H9 (cell line): ENCODE data around the gene F13A1. TPM values are rescaled to one million over a fixed set of nuclear protein-coding genes. Genes with fewer than 3 reads are reported as not detected.

Source experiments
- DNase-seq: peaks from one replicate; pipeline ENCODE4 v3.0.0-alpha.2; 2017
- H2AFZ ChIP-seq: one replicate; pipeline ENCODE4 v1.6.1; 2013; ENCODE audit warnings: mild to moderate bottlenecking, low read length, control low read depth, moderate library complexity
- H2AK5ac ChIP-seq: 2 replicates; pipeline ENCODE4 v1.6.1; 2013; ENCODE audit warnings: low read length, control low read depth, mixed read lengths; ENCODE audit not compliant: insufficient read length
- H2BK120ac ChIP-seq: one replicate; pipeline ENCODE4 v1.6.1; 2013; ENCODE audit warnings: low read depth, mild to moderate bottlenecking, low read length, control low read depth, inconsistent platforms; ENCODE audit not compliant: poor library complexity, severe bottlenecking
- H2BK12ac ChIP-seq: 2 replicates; pipeline ENCODE4 v1.6.1; 2013; ENCODE audit warnings: low read length, control low read depth, mixed read lengths, low read depth; ENCODE audit not compliant: insufficient read length
- H2BK15ac ChIP-seq: 2 replicates; pipeline ENCODE4 v1.6.1; 2013; ENCODE audit warnings: low read depth, low read length, control low read depth
- H2BK20ac ChIP-seq: one replicate; pipeline ENCODE4 v1.6.1; 2013; ENCODE audit warnings: low read depth, mild to moderate bottlenecking, low read length, control low read depth, inconsistent platforms; ENCODE audit not compliant: poor library complexity, severe bottlenecking
- H2BK5ac ChIP-seq: 2 replicates; pipeline ENCODE4 v1.6.1; 2013; ENCODE audit warnings: low read length, control low read depth, mixed read lengths; ENCODE audit not compliant: insufficient read length
- H3K14ac ChIP-seq: 2 replicates; pipeline ENCODE4 v1.6.1; 2013; ENCODE audit warnings: low read length, control low read depth; ENCODE audit not compliant: insufficient read depth
- H3K18ac ChIP-seq: 2 replicates; pipeline ENCODE4 v1.6.1; 2013; ENCODE audit warnings: low read depth, mild to moderate bottlenecking, mixed read lengths, low read length, control low read depth; ENCODE audit not compliant: insufficient read length
- H3K23ac ChIP-seq: 2 replicates; pipeline ENCODE4 v1.6.1; 2013; ENCODE audit warnings: low read length, control low read depth, mixed read lengths, low read depth; ENCODE audit not compliant: insufficient read length
- H3K23me2 ChIP-seq: 2 replicates; pipeline ENCODE4 v1.6.1; 2013; ENCODE audit warnings: low read depth, mild to moderate bottlenecking, mixed read lengths, low read length, control low read depth; ENCODE audit not compliant: insufficient read length, poor library complexity, severe bottlenecking
- H3K27ac ChIP-seq: 2 replicates; pipeline ENCODE4 v1.5.1; 2013; ENCODE audit warnings: low read length, control low read depth, mixed read lengths, low read depth; ENCODE audit not compliant: insufficient read length
- H3K27me3 ChIP-seq: 2 replicates; pipeline ENCODE4 v1.6.1; 2013; ENCODE audit warnings: low read length, control low read depth, inconsistent platforms; ENCODE audit not compliant: insufficient read depth
- H3K4ac ChIP-seq: 2 replicates; pipeline ENCODE4 v1.6.1; 2013; ENCODE audit warnings: low read depth, mild to moderate bottlenecking, control low read depth, inconsistent platforms, low read length, moderate library complexity
- H3K4me1 ChIP-seq: 2 replicates; pipeline ENCODE4 v1.6.1; 2013; ENCODE audit warnings: low read length, control low read depth, inconsistent platforms; ENCODE audit not compliant: insufficient read depth
- H3K4me2 ChIP-seq: 2 replicates; pipeline ENCODE4 v1.6.1; 2013; ENCODE audit warnings: low read length, control low read depth, mixed read lengths; ENCODE audit not compliant: insufficient read length, insufficient read depth
- H3K56ac ChIP-seq: 2 replicates; pipeline ENCODE4 v1.6.1; 2013; ENCODE audit warnings: low read depth, mild to moderate bottlenecking, mixed read lengths, low read length, control low read depth; ENCODE audit not compliant: insufficient read length
- H3K79me1 ChIP-seq: 2 replicates; pipeline ENCODE4 v1.6.1; 2013; ENCODE audit warnings: low read depth, mild to moderate bottlenecking, moderate library complexity, low read length, control low read depth, inconsistent platforms; ENCODE audit not compliant: insufficient read depth, poor library complexity, severe bottlenecking
- H3K79me2 ChIP-seq: 2 replicates; pipeline ENCODE4 v1.6.1; 2013; ENCODE audit warnings: low read length, control low read depth, inconsistent platforms; ENCODE audit not compliant: insufficient read depth
- H3K9ac ChIP-seq: 2 replicates; pipeline ENCODE4 v1.6.1; 2013; ENCODE audit warnings: low read length, control low read depth, mixed read lengths; ENCODE audit not compliant: insufficient read length; ENCODE audit errors: extremely low read depth
- H3K9me3 ChIP-seq: one replicate; pipeline ENCODE4 v1.6.1; 2013; ENCODE audit warnings: low read depth, low read length, inconsistent platforms; ENCODE audit not compliant: control insufficient read depth
- H3T11ph ChIP-seq: one replicate; pipeline ENCODE4 v1.6.1; 2013; ENCODE audit warnings: mild to moderate bottlenecking, low read length, control low read depth, inconsistent platforms
- H4K20me1 ChIP-seq: one replicate; pipeline ENCODE4 v1.6.1; 2013; ENCODE audit not compliant: control insufficient read depth, insufficient read length, insufficient read depth
- H4K5ac ChIP-seq: 2 replicates; pipeline ENCODE4 v1.6.1; 2013; ENCODE audit warnings: low read depth, mild to moderate bottlenecking, mixed read lengths, low read length, control low read depth; ENCODE audit not compliant: insufficient read length
- H4K8ac ChIP-seq: replicated peaks from 2 replicates; pipeline ENCODE4 v1.6.1; 2013; ENCODE audit warnings: low read length, control low read depth, mixed read lengths, low read depth; ENCODE audit not compliant: insufficient read length
- H4K91ac ChIP-seq: 2 replicates; pipeline ENCODE4 v1.6.1; 2013; ENCODE audit warnings: low read depth, mild to moderate bottlenecking, moderate library complexity, mixed read lengths, low read length, control low read depth; ENCODE audit not compliant: insufficient read length
- H3K27ac Mint-ChIP-seq, 3 experiments: 2 replicates in 2 of 3; 3 replicates in 1 of 3; pipeline ENCODE4 v1.8.0; 2020 to 2021; ENCODE audit warnings: mixed read lengths in 3 of 3, mild to moderate bottlenecking in 1 of 3, moderate library complexity in 1 of 3
- H3K27me3 Mint-ChIP-seq: 2 replicates; pipeline ENCODE4 v1.8.0; 2021; ENCODE audit warnings: low read depth, mild to moderate bottlenecking, moderate library complexity, mixed read lengths
- H3K36me3 Mint-ChIP-seq, 3 experiments: 2 replicates in 2 of 3; 3 replicates in 1 of 3; pipeline ENCODE4 v1.8.0; 2020 to 2021; ENCODE audit warnings: low read depth in 3 of 3, mixed read lengths in 3 of 3; ENCODE audit not compliant: insufficient read depth in 1 of 3
- H3K4me1 Mint-ChIP-seq, 2 experiments: 2 replicates each; pipeline ENCODE4 v1.8.0; 2020; ENCODE audit warnings: mixed read lengths in 2 of 2
- H3K4me3 Mint-ChIP-seq, 2 experiments: 2 replicates in 1 of 2; 3 replicates in 1 of 2; pipeline ENCODE4 v1.8.0; 2020 to 2021; ENCODE audit warnings: mild to moderate bottlenecking in 2 of 2, mixed read lengths in 2 of 2, moderate library complexity in 1 of 2
- H3K9me3 Mint-ChIP-seq, 2 experiments: 2 replicates in 1 of 2; 3 replicates in 1 of 2; pipeline ENCODE4 v1.8.0; 2020; ENCODE audit warnings: mild to moderate bottlenecking in 2 of 2, mixed read lengths in 2 of 2, moderate library complexity in 1 of 2
- CTCF ChIP-seq: fragments of 200-600 bp; sonication (generic); conservative IDR thresholded peaks from 3 replicates; pipeline ENCODE4 v1.8.0; 2021; ENCODE audit warnings: antibody characterized with exemption, mild to moderate bottlenecking
- WGBS: extraction: QIAGEN DNeasy Blood & Tissue Kit; methylation state at CpG from one replicate; pipeline ENCODE4 v1.1.7; 2013; ENCODE audit warnings: missing lambda C conversion rate, low lambda C conversion rate, mixed read lengths; ENCODE audit not compliant: insufficient read length; ENCODE audit errors: extremely low coverage; 5-methylcytosine and 5-hydroxymethylcytosine counted together
- total RNA-seq: library from RNA; stranded (reverse); gene quantifications from 2 replicates; pipeline ENCODE4 v1.2.1, GENCODE V29; 2021

The F13A1 gene
- total RNA-seq, 1 experiment from 2014 or later, result 0.15 TPM

DNA sequence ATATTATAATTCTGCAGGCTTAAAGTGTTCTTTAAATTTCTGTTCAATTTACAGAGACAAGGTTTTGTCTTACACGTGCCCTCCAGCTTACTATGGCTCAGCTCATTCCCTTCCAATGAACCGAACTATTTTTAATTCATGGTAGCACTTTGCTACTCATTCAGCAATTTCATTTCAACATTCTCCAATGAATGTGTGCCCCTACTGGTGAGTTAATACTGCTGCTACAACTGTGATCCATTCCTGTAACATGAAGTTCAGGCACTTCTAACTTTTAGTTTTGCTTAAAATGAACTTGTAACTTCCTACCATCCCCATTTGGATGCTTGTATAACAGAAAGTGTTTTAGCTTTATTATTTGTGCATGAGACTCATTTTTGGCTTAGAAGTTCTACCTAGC lies 99.7 kb downstream of the F13A1 start:
- H2BK12ac ChIP-seq, result no peak overlapping the region
- no peaks in the 10 kb centered on the region; a peak in 1 of 5 replicates for H3K9me3 Mint-ChIP-seq
- DNase-seq, result no peak
- H3K79me1 ChIP-seq, result no peaks in the 10 kb centered on the region
- H4K20me1 ChIP-seq, result no peaks in the 10 kb centered on the region
- H4K91ac ChIP-seq, result no peak overlapping the region
- no peak overlapping the region for H3K18ac ChIP-seq
- H4K5ac ChIP-seq, result no peak overlapping the region
- H3K14ac ChIP-seq, result no peak overlapping the region
- no peak overlapping the region for H2BK5ac ChIP-seq
- no peak overlapping the region for H2BK120ac ChIP-seq
- no peak overlapping the region for H3K56ac ChIP-seq
- peak; percentile 54; the same call in 2 of the 3 replicates for TF ChIP-seq CTCF
- H2AK5ac ChIP-seq, result no peak overlapping the region
- H3K4me1 ChIP-seq, result no peaks in the 10 kb centered on the region
- H3K27ac ChIP-seq, result no peak overlapping the region
- no peaks in the 10 kb centered on the region for H3K36me3 Mint-ChIP-seq
- no peak overlapping the region for H2BK15ac ChIP-seq
- no peaks in the 10 kb centered on the region for H3K27me3 ChIP-seq
- no peak overlapping the region for H3K23ac ChIP-seq
- no peak overlapping the region for H3T11ph ChIP-seq
- H3K9ac ChIP-seq, result no peak overlapping the region
- no peak overlapping the region for H2AFZ ChIP-seq
- no peak overlapping the region for H4K8ac ChIP-seq
- H3K79me2 ChIP-seq, result no peaks in the 10 kb centered on the region
- no peak overlapping the region for H3K27ac Mint-ChIP-seq
- H3K4me1 Mint-ChIP-seq, result peaks cover 3 to 7% of the 10 kb centered on the region in 2 experiments
- H3K4ac ChIP-seq, result no peak overlapping the region
- no peak overlapping the region for H2BK20ac ChIP-seq
- H3K4me2 ChIP-seq, result no peak overlapping the region
- WGBS, result no CpG with 5 or more reads among the region's 2 CpGs
- no peaks in the 10 kb centered on the region for H3K9me3 ChIP-seq
- no peaks in the 10 kb centered on the region for H3K23me2 ChIP-seq
- no peaks in the 10 kb centered on the region; the same call in none of the 2 replicates for H3K27me3 Mint-ChIP-seq
- H3K4me3 Mint-ChIP-seq, result no peak overlapping the region
